Fibroblast of skin of left biceps (primary cell): ENCODE results near the gene TRABD2B.

Experiments
- DNase-seq, 2 experiments: peaks; one replicate each; pipeline ENCODE4 v3.0.0-alpha.2; 2013; ENCODE audit warnings: low read depth in 2 of 2

Gene TRABD2B

GRCh38 chr1:47992720-47993415, 4.3 kb downstream of the TRABD2B start:
- no peak for DNase-seq

GRCh38 chr1:47991673-47992072, 5.5 kb downstream of the TRABD2B start:
- no peak for DNase-seq

GRCh38 chr1:47991187-47991586, 6.0 kb downstream of the TRABD2B start:
- peak; percentile 54 to 59 for DNase-seq

GRCh38 chr1:47990286-47990685, 6.9 kb downstream of the TRABD2B start:
- no peak for DNase-seq

- DNase-seq = no peak
Observed at GRCh38 chr1:47987601-47988000, 9.6 kb downstream of the TRABD2B start.

GRCh38 chr1:47986761-47987200, 10.4 kb downstream of the TRABD2B start:
- no peak for DNase-seq

- no peak for DNase-seq
Observed at GRCh38 chr1:47985018-47985417, 12.2 kb downstream of the TRABD2B start.

- no peak for DNase-seq
Observed at GRCh38 chr1:47984175-47984789, 12.9 kb downstream of the TRABD2B start.

GRCh38 chr1:47983691-47984090, 13.5 kb downstream of the TRABD2B start:
- no peak for DNase-seq

GRCh38 chr1:47981667-47982350, 15.4 kb downstream of the TRABD2B start:
- DNase-seq = no peak

- DNase-seq = no peak
Observed at GRCh38 chr1:47980501-47980900, 16.7 kb downstream of the TRABD2B start.

- no peak for DNase-seq
Observed at GRCh38 chr1:47979724-47980123, 17.5 kb downstream of the TRABD2B start.

GRCh38 chr1:47978486-47978885, 18.7 kb downstream of the TRABD2B start:
- DNase-seq = no peak

- no peak for DNase-seq
Observed at GRCh38 chr1:47976728-47977127, 20.5 kb downstream of the TRABD2B start.

GRCh38 chr1:47976267-47976666, 20.9 kb downstream of the TRABD2B start:
- no peak for DNase-seq

- no peak for DNase-seq
Observed at GRCh38 chr1:47975302-47975921, 21.8 kb downstream of the TRABD2B start.

- no peak for DNase-seq
Observed at GRCh38 chr1:47972864-47973432, 24.2 kb downstream of the TRABD2B start.

GRCh38 chr1:47971385-47972160, 25.6 kb downstream of the TRABD2B start:
- no peak for DNase-seq

- DNase-seq = no peak
Observed at GRCh38 chr1:47970882-47971281, 26.3 kb downstream of the TRABD2B start.

GRCh38 chr1:47969478-47969877, 27.7 kb downstream of the TRABD2B start:
- no peak for DNase-seq

GRCh38 chr1:47968556-47968888, 28.7 kb downstream of the TRABD2B start:
- DNase-seq = no peak
